ENCODE measurements around the gene COPG2.

DNA sequence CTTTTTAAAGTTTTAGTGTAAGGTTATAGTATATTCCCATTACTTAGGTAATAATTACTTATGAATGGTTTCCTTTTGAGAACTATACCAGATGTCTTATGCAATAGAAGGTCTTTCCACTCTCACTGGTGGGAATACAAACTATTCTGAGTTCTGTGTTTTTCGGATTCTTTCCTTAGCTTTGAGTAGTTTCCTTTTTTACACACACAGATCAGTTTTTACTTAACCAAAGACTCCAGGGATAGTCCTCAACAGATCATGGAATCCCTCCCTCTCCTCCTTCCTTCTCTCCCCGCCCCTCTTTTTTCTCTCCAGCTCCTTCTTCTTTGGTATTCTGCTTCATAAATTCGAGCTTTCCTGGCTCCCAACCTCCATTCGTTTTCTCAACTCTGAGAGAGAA is 13.3 kb downstream of the COPG2 start:
- TF ChIP-seq, protein P1, sequence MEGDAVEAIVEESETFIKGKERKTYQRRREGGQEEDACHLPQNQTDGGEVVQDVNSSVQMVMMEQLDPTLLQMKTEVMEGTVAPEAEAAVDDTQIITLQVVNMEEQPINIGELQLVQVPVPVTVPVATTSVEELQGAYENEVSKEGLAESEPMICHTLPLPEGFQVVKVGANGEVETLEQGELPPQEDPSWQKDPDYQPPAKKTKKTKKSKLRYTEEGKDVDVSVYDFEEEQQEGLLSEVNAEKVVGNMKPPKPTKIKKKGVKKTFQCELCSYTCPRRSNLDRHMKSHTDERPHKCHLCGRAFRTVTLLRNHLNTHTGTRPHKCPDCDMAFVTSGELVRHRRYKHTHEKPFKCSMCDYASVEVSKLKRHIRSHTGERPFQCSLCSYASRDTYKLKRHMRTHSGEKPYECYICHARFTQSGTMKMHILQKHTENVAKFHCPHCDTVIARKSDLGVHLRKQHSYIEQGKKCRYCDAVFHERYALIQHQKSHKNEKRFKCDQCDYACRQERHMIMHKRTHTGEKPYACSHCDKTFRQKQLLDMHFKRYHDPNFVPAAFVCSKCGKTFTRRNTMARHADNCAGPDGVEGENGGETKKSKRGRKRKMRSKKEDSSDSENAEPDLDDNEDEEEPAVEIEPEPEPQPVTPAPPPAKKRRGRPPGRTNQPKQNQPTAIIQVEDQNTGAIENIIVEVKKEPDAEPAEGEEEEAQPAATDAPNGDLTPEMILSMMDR (IDR thresholded peaks at IDR 0.05), result no peak
- no peak for TF ChIP-seq EZH2phosphoT487 (IDR thresholded peaks at IDR 0.05)
